Measurements from ENCODE around the gene WBP4. TPM values are rescaled to one million over a fixed set of nuclear protein-coding genes. Genes with fewer than 3 reads are reported as not detected.

WBP4 gene
- total and polyA plus RNA-seq, 2 of the 13 experiments (the other 11 are each of a cell fraction or from before 2014, with no cell fraction given) = 6.7 to 11.7 TPM

- TF ChIP-seq ZHX1 (CRISPR knock-in tag; IDR thresholded peaks at IDR 0.05; ENCODE audit: low read depth) (no peak), NAIF1 (CRISPR knock-in tag; IDR thresholded peaks at IDR 0.05; ENCODE audit: borderline replicate concordance) (peak; percentile 25; the same call in 1 of the 2 replicates), HDAC1 (CRISPR knock-in tag; IDR thresholded peaks at IDR 0.05) (peak; percentile 89), RFXANK (CRISPR knock-in tag; IDR thresholded peaks at IDR 0.05) (0 out of 2 replicates have a peak, but pooled peaks have one; percentile 20), ZNF251 (CRISPR knock-in tag; IDR thresholded peaks at IDR 0.05) (no peak), MEIS1 (CRISPR knock-in tag; IDR thresholded peaks at IDR 0.05; ENCODE audit: borderline replicate concordance) (no peak), TAF1 (CRISPR knock-in tag; IDR thresholded peaks at IDR 0.05) (peak; percentile 86; the same call in 1 of the 2 replicates), RBFOX2 (IDR thresholded peaks at IDR 0.05; ENCODE audit: low read depth, low read length) (peak; percentile 70), ZBTB38 (CRISPR knock-in tag; IDR thresholded peaks at IDR 0.05) (peak; percentile 90), SYNCRIP (IDR thresholded peaks at IDR 0.05; ENCODE audit: insufficient read depth, low read depth, low read length) (no peak), ZNF550 (CRISPR knock-in tag; IDR thresholded peaks at IDR 0.05; ENCODE audit: borderline replicate concordance) (no peak; the same call in 1 of the 2 replicates), ZNF580 (CRISPR knock-in tag; IDR thresholded peaks at IDR 0.05; ENCODE audit: borderline replicate concordance, low read depth) (no peak), GRHL1 (CRISPR knock-in tag; conservative IDR thresholded peaks at IDR 0.05) (no peak), ZNF674 (CRISPR knock-in tag; IDR thresholded peaks at IDR 0.05; ENCODE audit: low read depth) (no peak), ZFP41 (CRISPR knock-in tag; IDR thresholded peaks at IDR 0.05; ENCODE audit: borderline replicate concordance) (no peak), SKI (IDR thresholded peaks at IDR 0.05; ENCODE audit: partially characterized antibody) (no peak), KLF11 (CRISPR knock-in tag; IDR thresholded peaks at IDR 0.05) (no peak), ZNF207 (IDR thresholded peaks at IDR 0.05; ENCODE audit: borderline replicate concordance) (no peak), ZBTB34 (CRISPR knock-in tag; IDR thresholded peaks at IDR 0.05) (no peak), MLX (CRISPR knock-in tag; IDR thresholded peaks at IDR 0.05) (0 out of 2 replicates have a peak, but pooled peaks have one; percentile 17), ZNF460 (CRISPR knock-in tag; IDR thresholded peaks at IDR 0.05; ENCODE audit: borderline replicate concordance) (no peak), SOX5 (CRISPR knock-in tag; IDR thresholded peaks at IDR 0.05; ENCODE audit: borderline replicate concordance) (peak; percentile 73; the same call in 1 of the 2 replicates), MAX (IDR thresholded peaks at IDR 0.05) (peak; percentile 56), SOX6 (IDR thresholded peaks at IDR 0.05) (no peak), SOX6 (CRISPR knock-in tag; IDR thresholded peaks at IDR 0.05) (peak; percentile 60; the same call in 1 of the 2 replicates)
Observed at GRCh38 chr13:41132512-41133152, 71.3 kb downstream of the WBP4 start, which contains the start of gene KBTBD6 (continued).

Measured in HepG2 (cell line).